Measurements from ENCODE around the gene CPS1. TPM values are rescaled to one million over a fixed set of nuclear protein-coding genes. Genes with fewer than 3 reads are reported as not detected.

The CPS1 gene
- total RNA-seq, 1 experiment from 2014 or later = 0.84 TPM

DNA sequence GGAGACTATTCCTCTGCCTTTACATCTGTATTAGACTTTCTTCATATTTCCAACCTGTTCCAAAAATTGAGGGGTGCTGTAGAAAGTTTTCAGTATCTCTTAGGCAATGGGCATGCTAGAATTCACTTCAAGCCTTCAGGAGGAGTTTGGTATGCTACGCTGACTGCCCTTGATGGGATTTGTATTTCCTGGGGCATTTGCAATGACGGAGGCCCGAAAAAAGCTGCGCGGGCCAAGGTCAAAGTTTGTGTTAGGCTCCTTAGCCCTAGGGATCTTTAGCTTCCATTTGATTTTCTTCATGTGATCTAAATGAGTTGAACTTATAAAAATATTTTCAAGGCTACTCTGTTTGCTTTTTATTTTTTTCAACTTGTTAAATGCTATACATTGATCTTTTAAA is 5.1 kb downstream of the CPS1 start:
- H3K4me3 Mint-ChIP-seq (ENCODE audit: unreplicated experiment) = no peak overlapping the region
- POLR2A ChIA-PET = no interaction called here

DNA sequence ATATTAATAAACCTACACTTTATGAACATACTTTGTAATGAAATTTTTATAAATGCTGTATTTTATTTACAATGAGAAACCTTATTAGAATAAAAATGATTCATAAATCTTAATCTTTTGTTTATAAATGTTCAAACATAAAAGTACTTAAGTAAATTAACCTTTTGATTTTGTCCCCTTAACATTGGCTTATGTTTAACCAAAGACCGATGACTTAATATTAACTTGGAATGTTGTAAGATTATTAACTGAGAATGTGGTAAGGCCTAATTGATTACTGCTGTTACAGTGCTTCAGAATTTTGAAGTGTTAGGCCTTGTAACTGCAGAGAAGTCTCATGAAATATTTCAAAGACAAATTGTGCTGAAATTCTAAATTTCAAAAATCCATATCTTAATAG is 5.7 kb downstream of the CPS1 start:
- Mint-ChIP-seq H3K27ac (ENCODE audit: unreplicated experiment) (no peak overlapping the region), H3K9me3 (ENCODE audit: unreplicated experiment) (no peaks in the 10 kb centered on the region), H3K4me3 (ENCODE audit: unreplicated experiment) (no peak overlapping the region), H3K27me3 (ENCODE audit: insufficient read depth, unreplicated experiment) (no peaks in the 10 kb centered on the region), H3K36me3 (ENCODE audit: insufficient read depth, unreplicated experiment) (no peaks in the 10 kb centered on the region), H3K4me1 (ENCODE audit: low read depth, unreplicated experiment) (no peaks in the 10 kb centered on the region)
- BruUV-seq (replicated peaks) = no TSS peak
- POLR2A ChIA-PET = no interaction called here
- TF ChIP-seq, protein P1, sequence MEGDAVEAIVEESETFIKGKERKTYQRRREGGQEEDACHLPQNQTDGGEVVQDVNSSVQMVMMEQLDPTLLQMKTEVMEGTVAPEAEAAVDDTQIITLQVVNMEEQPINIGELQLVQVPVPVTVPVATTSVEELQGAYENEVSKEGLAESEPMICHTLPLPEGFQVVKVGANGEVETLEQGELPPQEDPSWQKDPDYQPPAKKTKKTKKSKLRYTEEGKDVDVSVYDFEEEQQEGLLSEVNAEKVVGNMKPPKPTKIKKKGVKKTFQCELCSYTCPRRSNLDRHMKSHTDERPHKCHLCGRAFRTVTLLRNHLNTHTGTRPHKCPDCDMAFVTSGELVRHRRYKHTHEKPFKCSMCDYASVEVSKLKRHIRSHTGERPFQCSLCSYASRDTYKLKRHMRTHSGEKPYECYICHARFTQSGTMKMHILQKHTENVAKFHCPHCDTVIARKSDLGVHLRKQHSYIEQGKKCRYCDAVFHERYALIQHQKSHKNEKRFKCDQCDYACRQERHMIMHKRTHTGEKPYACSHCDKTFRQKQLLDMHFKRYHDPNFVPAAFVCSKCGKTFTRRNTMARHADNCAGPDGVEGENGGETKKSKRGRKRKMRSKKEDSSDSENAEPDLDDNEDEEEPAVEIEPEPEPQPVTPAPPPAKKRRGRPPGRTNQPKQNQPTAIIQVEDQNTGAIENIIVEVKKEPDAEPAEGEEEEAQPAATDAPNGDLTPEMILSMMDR (IDR thresholded peaks at IDR 0.05; ENCODE audit: insufficient read depth in 1 of 2, low read depth in 1 of 2, low read length in 1 of 2, severe bottlenecking in 1 of 2, unreplicated experiment in 1 of 2) = no peak
- no peak overlapping the region for H3K4me3 ChIP-seq (ENCODE audit: low read depth, low read length)
- H3K36me3 ChIP-seq (ENCODE audit: control insufficient read depth, insufficient read depth, low read length) = no peaks in the 10 kb centered on the region
- no peak for DNase-seq
- intact Hi-C loops (cut with micrococcal nuclease; ENCODE audit: unreplicated experiment) = no loop called here
- no peaks in the 10 kb centered on the region for H3K4me1 ChIP-seq
- CTCF ChIA-PET = no interaction called here
- H3K27me3 ChIP-seq (replicated peaks; ENCODE audit: control insufficient read depth, insufficient read depth, low read length) = no peaks in the 10 kb centered on the region
- no peaks in the 10 kb centered on the region for H3K9me3 ChIP-seq

More for the DNA sequence above, 5.1 kb downstream of the CPS1 start:
- Histone ChIP-seq H3K36me3 (ENCODE audit: control insufficient read depth, insufficient read depth, low read length) (no peaks in the 10 kb centered on the region), H3K27me3 (replicated peaks; ENCODE audit: control insufficient read depth, insufficient read depth, low read length) (no peaks in the 10 kb centered on the region), H3K4me3 (ENCODE audit: low read depth, low read length) (no peak overlapping the region), H3K9me3 (no peaks in the 10 kb centered on the region), H3K4me1 (no peaks in the 10 kb centered on the region)
- Mint-ChIP-seq H3K9me3 (ENCODE audit: unreplicated experiment) (no peaks in the 10 kb centered on the region), H3K27ac (ENCODE audit: unreplicated experiment) (no peak overlapping the region), H3K27me3 (ENCODE audit: insufficient read depth, unreplicated experiment) (no peaks in the 10 kb centered on the region), H3K4me1 (ENCODE audit: low read depth, unreplicated experiment) (no peaks in the 10 kb centered on the region), H3K36me3 (ENCODE audit: insufficient read depth, unreplicated experiment) (no peaks in the 10 kb centered on the region)
- CTCF ChIA-PET = no interaction called here
- DNase-seq = no peak
- TF ChIP-seq, protein P1 (IDR thresholded peaks at IDR 0.05; ENCODE audit: insufficient read depth in 1 of 2, low read depth in 1 of 2, low read length in 1 of 2, severe bottlenecking in 1 of 2, unreplicated experiment in 1 of 2) = no peak
- BruUV-seq (replicated peaks) = no TSS peak
- intact Hi-C loops (cut with micrococcal nuclease; ENCODE audit: unreplicated experiment) = no loop called here

DNA sequence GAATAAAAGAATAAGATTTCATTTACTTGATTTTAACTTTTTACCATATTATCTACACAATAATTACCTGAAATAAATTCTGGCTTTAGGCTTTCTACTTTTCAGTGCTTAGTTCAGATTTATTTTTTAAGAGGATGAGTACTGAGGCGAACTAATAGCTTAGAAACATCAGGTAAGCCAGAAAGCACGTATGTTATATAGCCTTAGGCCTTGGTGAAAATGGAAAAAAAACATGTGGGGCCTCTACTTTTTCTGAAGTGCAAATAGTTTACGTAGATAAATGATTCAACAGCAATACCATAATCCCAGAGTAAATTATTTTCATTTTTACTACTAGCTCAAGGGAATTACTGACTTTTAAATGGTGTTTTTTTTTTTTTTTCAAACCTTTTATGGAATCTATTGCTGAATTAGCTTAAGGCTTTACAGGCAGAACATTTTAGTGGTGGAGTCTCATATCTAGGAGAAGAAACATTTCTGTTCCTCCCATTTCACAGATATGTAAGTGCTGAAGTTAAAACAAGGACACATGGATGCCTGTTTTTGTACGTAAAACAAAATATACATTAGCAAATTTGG is 6.2 kb downstream of the CPS1 start:
- Mint-ChIP-seq H3K36me3 (ENCODE audit: insufficient read depth, unreplicated experiment) (no peaks in the 10 kb centered on the region), H3K9me3 (ENCODE audit: unreplicated experiment) (no peaks in the 10 kb centered on the region), H3K27me3 (ENCODE audit: insufficient read depth, unreplicated experiment) (no peaks in the 10 kb centered on the region), H3K27ac (ENCODE audit: unreplicated experiment) (no peak overlapping the region), H3K4me1 (ENCODE audit: low read depth, unreplicated experiment) (no peaks in the 10 kb centered on the region), H3K4me3 (ENCODE audit: unreplicated experiment) (no peak overlapping the region)
- DNase-seq = no peak
- ChIA-PET POLR2A (no interaction called here), CTCF (no interaction called here)
- BruUV-seq (replicated peaks) = no TSS peak
- Histone ChIP-seq H3K9me3 (no peaks in the 10 kb centered on the region), H3K4me3 (ENCODE audit: low read depth, low read length) (no peak overlapping the region), H3K4me1 (no peaks in the 10 kb centered on the region), H3K27me3 (replicated peaks; ENCODE audit: control insufficient read depth, insufficient read depth, low read length) (no peaks in the 10 kb centered on the region), H3K36me3 (ENCODE audit: control insufficient read depth, insufficient read depth, low read length) (no peaks in the 10 kb centered on the region)
- intact Hi-C loops (cut with micrococcal nuclease; ENCODE audit: unreplicated experiment) = no loop called here
- TF ChIP-seq, protein P1 (IDR thresholded peaks at IDR 0.05; ENCODE audit: insufficient read depth in 1 of 2, low read depth in 1 of 2, low read length in 1 of 2, severe bottlenecking in 1 of 2, unreplicated experiment in 1 of 2) = no peak

Data from Caco-2 (cell line).